Stimulated activated CD4-positive, alpha-beta T cell treated with anti-CD3 and anti-CD28 coated beads, Interleukin-12 subunit alpha, Interleukin-12 subunit beta, amount 100 ng/mL, for 24 hours (primary cell): Measurements from ENCODE around the gene THBS4.

Experiments
- DNase-seq, 2 experiments: peaks; one replicate each; pipeline ENCODE4 v3.0.0-alpha.2; 2020; ENCODE audit warnings: low read depth in 2 of 2

The THBS4 gene

GRCh38 chr5:80034962-80035821 is at the start of gene THBS4:
TSS of gene THBS4 (plus strand) at chr5:80035348. CDS start at chr5:80035538, 190 bp downstream.
- DNase-seq, result no peak

DNA sequence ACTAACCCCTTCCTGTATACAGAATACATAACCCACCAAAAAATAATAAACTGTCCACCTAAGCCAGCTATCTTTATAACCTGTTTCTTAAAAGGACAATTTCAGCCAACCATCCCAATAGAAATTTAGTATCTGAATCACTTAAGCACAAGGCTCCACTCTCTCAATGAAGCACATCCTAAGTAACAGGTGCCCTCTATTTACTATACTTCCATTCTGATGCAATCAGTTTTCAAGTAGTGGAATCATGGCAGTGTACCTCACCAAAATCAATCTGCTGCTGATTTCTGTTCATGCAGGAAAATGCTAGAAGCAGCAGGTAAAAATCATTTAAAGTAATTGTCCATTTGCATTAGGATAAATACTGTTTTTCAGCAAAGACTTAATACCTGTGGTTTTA is 48.9 kb upstream of the THBS4 start:
- no peak for DNase-seq

- no peak for DNase-seq
Measured at GRCh38 chr5:79990205-79990597, 44.9 kb upstream of the THBS4 start.

DNA sequence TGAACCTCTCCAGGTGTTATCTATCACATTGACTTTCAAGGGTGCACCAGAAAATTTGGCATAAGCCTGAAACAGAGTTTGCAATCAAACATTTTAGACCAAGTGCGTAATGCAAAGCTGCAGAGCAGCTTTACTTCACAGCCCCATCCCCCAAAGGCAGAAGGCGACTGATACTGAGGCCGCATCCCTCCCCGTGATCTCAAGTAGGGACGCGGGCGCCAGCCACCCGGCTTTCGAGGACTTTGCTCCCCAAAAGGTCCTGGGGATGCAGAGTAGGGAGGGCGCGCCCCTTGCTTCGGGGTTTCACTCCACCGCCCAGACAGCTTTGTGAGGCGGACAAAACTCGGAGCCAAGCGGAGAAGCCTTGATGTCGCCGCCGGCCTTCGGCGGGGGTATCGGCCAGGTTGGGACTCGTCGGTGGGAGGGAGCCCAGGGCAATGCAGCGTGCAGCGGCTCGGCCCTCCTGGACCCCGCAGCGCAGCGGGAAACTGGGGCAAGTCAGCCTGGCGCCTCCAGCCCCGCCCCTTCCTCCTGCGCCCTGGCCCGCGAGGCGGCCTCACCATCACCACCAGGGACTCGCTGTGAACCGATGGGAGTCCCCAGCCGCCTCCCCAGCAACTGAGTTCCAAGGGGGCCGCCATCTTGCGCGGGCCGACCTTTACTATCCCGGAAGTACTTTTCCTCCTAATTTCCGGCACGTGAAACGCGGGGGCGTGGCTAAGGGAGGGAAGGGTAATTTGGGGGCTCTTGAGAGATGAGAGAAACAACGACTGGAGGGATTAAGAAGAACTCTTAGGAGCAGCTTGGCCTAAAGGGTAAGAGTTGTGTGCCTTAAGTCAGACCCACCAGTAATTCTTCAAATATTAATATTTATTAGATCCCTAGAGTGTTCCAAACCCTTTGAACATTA is 44.3 kb upstream of the THBS4 start, which contains the start of gene MTX3:
TSS of gene MTX3 (minus strand) at position 665 of the 910 bp plus-strand sequence. CDS start at position 641, 24 bp downstream.
- peak; percentile 74 to 91 for DNase-seq

GRCh38 chr5:79992891-79993657 is 42.1 kb upstream of the THBS4 start:
- DNase-seq, result no peak

GRCh38 chr5:79999722-80000121 is 35.4 kb upstream of the THBS4 start:
- DNase-seq, result no peak

DNA sequence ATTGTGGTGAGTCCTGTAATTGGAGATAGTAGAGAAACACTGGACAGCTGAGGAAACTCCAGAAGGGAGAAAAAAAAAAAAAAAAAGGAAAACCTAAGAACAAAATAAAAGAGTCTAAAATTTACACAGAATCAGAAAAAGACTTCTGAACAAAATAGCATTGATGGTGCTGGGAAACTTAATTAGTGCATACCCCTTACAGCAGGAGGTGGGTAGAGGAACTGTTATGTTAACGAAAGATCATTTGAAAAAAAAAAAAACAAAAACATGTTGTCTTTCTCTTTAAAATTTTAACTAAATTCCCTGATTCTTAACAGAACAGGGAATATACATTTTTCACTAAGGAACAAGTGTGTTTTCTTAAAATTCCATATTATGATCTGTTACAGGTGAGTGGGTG is 32.5 kb upstream of the THBS4 start:
- no peak for DNase-seq

- no peak for DNase-seq
Measured at GRCh38 chr5:80008995-80009765, 26.0 kb upstream of the THBS4 start.

- no peak for DNase-seq
Measured at GRCh38 chr5:80010754-80011392, 24.3 kb upstream of the THBS4 start.

DNA sequence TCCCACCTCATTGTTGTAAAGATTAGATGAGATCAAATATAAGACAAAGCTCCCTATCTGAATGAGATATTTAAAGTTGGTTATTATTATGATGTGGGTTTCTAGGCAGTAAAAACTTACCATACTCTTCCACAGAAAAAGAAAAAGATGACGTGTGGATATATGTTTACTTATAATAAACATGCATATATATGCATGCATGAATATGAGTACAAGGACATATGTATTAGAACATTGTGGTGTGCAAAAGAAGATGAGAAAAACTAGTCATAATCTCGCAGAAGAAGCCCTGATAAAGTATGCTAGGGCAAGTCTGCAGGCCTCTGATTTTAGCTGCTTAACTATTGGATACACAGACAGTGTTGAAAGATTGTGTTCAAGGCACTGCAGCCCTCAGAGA is 10.1 kb upstream of the THBS4 start:
- DNase-seq, result no peak

DNA sequence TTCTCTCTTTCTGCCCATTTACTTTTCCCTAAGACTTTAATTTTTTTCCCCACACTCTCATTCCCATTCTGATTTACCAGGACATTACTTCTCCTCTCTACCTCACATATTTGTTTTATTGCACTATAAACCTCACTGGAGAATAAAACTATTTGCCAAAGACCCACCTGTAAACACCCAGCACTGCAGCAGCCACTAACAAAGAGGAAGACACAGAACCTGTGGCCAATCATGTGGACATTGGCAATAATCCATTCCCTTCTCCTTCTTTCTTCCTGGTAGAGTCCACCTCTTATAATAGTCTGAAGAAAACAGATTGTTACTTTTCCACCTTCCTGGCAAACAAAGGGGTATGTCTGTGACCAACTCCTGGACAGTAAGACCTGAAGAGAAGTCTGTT is 8.3 kb upstream of the THBS4 start:
- DNase-seq, result no peak

DNA sequence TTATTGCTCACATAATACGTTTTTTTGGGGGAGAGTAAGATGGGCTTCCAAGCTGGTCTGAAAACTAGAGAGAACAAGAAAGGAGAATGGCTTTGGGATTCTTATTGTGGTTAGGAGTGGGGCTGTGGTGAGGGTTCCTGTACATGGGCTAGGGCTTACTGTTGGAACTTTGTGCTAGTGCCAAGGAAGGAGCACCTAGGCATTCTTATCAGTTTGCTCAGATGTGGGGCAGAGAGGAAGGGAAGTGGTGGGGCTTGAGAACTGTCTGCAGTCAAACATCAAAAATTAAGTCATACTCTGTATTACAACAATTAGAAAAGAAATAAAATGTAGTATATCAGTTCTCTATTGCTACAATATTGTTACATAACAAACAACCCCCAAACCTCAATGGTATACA is 4.0 kb upstream of the THBS4 start:
- no peak for DNase-seq

- DNase-seq, result peak in 1 of 2 experiments; percentile 3
Measured at GRCh38 chr5:80033513-80033912, 1.6 kb upstream of the THBS4 start.

- no peak for DNase-seq
Measured at GRCh38 chr5:80034559-80034958, 589 bp upstream of the THBS4 start.

DNA sequence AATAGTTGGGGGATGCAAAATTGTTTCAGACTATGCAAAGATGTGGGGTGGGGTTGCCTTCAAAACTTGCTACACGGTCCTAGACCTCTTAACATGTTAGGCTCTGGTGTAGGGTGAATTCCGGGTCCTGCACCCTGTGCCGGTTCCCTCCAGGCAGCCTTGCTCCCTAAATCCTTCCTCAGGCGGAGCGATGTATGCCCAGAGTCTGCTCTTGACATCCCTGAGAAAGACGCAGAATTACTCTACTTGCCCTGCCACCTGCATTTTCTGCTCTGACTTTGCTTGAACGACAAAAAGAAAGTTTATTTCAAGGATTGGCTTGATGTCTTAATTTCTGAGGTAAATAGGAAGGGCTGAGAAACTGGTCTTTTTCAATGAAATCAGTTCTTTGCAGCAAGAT is 691 bp downstream of the THBS4 start:
- no peak for DNase-seq

- no peak for DNase-seq
Measured at GRCh38 chr5:80036615-80037014, 1.5 kb downstream of the THBS4 start.

GRCh38 chr5:80037366-80037765 is 2.2 kb downstream of the THBS4 start:
- no peak for DNase-seq

- DNase-seq, result no peak
Measured at GRCh38 chr5:80039650-80040049, 4.5 kb downstream of the THBS4 start.

DNA sequence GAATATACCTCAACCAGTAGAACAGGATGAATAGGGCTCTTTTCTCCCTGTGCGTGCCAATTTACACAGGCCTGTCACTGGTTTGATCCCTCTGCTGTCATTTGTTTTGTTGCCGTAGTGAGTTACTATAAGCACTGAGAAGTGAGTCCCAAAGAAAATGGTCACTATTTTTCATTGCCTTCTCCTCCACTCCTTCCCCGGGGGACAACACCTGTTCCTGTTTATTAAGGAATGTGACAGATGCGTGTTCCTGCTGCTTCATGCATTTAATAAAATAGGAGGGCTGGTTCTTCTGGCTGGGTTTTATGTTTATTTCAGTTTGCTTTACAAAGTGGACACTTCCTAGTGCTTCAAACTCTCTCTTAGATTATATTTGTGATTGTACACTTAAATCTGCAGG is 6.4 kb downstream of the THBS4 start:
- DNase-seq, result no peak

- DNase-seq, result no peak
Measured at GRCh38 chr5:80042330-80042729, 7.2 kb downstream of the THBS4 start.

DNA sequence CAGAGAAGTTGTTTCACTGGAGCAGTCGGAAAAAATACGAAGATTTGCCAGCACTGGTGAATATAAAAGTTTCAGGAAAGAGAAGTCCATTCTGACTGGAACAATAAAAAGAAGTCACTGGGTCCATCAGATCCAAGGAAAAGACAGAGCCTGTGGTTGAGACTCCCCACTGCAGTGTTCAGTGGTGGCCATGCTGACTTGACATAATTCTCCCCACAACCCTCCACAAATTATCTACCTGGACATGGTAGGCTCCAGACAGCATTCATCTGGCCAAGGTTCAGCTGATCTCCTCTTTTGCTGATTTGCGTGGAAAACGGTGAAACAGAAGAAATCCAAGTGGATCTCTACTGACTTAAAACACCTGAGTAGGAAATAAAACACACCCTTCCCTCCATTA is 8.0 kb downstream of the THBS4 start:
- DNase-seq, result no peak
